Spinal cord (tissue), 10 donors: Measurements from ENCODE around the gene STAT3. TPM values are rescaled to one million over a fixed set of nuclear protein-coding genes. Genes with fewer than 3 reads are reported as not detected.

Experiments used
- DNase-seq, 6 donors: peaks; one replicate each; pipeline versions ENCODE4 v3.0.0 to v3.0.0-alpha.2; 2013 to 2015; ENCODE audit warnings: low spot score in 6 of 6, low read depth in 4 of 6
- H3K27ac ChIP-seq: one replicate; pipeline ENCODE4 v1.5.1; 2013; ENCODE audit warnings: low read depth, low read length, control low read depth
- H3K27me3 ChIP-seq: one replicate; pipeline ENCODE4 v1.6.1; 2013; ENCODE audit warnings: low read length; ENCODE audit not compliant: control insufficient read depth, insufficient read depth
- H3K36me3 ChIP-seq: one replicate; pipeline ENCODE4 v1.6.1; 2013; ENCODE audit warnings: low read length; ENCODE audit not compliant: control insufficient read depth, insufficient read depth
- H3K4me1 ChIP-seq: one replicate; pipeline ENCODE4 v1.6.1; 2013; ENCODE audit warnings: low read length; ENCODE audit not compliant: control insufficient read depth, insufficient read depth
- H3K4me3 ChIP-seq: one replicate; pipeline ENCODE4 v1.5.1; 2013; ENCODE audit warnings: low read depth, low read length, control low read depth
- H3K9me3 ChIP-seq: one replicate; pipeline ENCODE4 v1.6.1; 2013; ENCODE audit warnings: low read length; ENCODE audit not compliant: control insufficient read depth, insufficient read depth
- WGBS: methylation state at CpG from one replicate; pipeline ENCODE4 v1.1.5; 2013; ENCODE audit warnings: missing lambda C conversion rate; ENCODE audit not compliant: insufficient coverage; 5-methylcytosine and 5-hydroxymethylcytosine counted together
- polyA plus RNA-seq, 2 donors: library from polyadenylated mRNA; unstranded; fragments of 120-200 nt; gene quantifications; one replicate each; pipeline ENCODE4 v1.2.1, GENCODE V29; 2013; ENCODE audit not compliant: insufficient read length in 2 of 2
- total RNA-seq, 2 donors: library from RNA; depleted of rRNA in 1 of 2; stranded (reverse); fragments of 120-200 nt in 1 of 2; fragments of >200 nt in 1 of 2; gene quantifications; one replicate each; pipeline versions ENCODE4 v1.2.3 to v1.2.4, GENCODE V29; 2013 to 2014
- donor health status: healthy.

The STAT3 gene
- total and polyA plus RNA-seq, 4 donors = 74.1 to 97.5 (median 76.0) TPM

DNA sequence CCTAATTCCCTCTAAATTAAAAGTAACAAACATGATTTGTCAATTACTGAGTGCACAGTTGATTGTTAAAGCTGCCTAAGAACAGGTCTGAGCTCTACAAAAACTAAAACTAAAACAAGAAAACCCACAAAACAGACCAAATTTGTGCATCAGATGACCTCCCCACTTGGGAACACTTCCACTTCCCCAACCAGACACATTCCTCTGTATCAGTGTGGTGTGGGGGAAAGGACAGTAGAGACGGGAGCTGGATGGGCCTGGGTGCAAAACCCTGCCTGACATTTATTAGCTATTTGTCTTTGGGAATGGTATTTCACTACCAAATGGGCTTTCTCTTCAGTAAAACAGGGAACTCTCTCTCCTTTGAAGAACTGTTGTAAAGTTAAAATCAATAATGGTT lies 29.8 kb downstream of the STAT3 start:
- no peak for DNase-seq
- Histone ChIP-seq H3K9me3 (no peaks in the 10 kb centered on the region), H3K4me3 (no peak overlapping the region), H3K4me1 (peaks cover 7% of the 10 kb centered on the region), H3K27ac (no peak overlapping the region), H3K36me3 (no peaks in the 10 kb centered on the region), H3K27me3 (no peaks in the 10 kb centered on the region)
- no CpG with 5 or more reads among the region's 1 CpG for WGBS

DNA sequence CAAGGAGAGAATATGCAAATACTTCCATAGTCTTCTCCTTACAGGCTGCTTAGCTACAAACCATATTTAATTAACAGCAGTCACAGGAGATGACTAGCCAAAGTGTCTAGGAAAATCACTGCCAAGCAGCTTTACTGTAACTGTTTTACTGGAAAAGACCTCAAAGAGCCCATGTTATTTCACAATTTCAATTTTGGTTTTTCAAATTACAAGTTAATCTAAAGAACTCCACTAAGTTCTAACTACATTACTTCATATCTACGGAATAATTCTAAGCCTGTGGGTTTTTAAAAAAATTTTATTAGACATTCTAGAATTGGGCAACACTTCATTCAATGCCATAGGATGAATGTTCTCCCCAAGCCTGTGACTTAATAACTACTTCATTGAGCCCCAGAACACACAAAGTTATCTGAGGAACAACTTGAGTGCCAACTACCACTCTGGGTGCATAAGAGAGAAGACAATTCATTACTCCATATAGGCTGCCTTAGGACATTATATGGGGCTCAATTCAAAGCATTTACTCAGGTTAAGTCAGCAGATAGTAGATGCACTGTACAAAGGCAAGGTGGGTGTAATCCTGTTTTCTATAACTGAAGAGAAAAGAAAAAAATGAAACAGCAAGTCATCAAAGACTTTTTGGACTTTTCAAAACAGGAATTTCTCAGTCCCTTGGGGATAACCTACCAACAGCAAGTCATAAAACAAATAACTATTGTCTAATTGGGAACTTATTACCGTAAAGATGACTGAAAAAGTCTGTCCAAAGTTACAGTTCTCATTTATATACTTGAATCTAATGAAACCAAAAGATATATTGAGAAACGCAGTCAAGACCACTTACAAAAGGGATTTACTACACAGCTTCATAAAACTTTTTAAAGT lies 33.0 kb downstream of the STAT3 start:
- no CpG with 5 or more reads among the region's 3 CpGs for WGBS
- no peaks in the 10 kb centered on the region for H3K9me3 ChIP-seq
- no peak overlapping the region for H3K4me3 ChIP-seq
- no peak for DNase-seq
- H3K4me1 ChIP-seq = no peaks in the 10 kb centered on the region
- no peaks in the 10 kb centered on the region for H3K27me3 ChIP-seq
- H3K27ac ChIP-seq = no peak overlapping the region
- H3K36me3 ChIP-seq = no peaks in the 10 kb centered on the region

DNA sequence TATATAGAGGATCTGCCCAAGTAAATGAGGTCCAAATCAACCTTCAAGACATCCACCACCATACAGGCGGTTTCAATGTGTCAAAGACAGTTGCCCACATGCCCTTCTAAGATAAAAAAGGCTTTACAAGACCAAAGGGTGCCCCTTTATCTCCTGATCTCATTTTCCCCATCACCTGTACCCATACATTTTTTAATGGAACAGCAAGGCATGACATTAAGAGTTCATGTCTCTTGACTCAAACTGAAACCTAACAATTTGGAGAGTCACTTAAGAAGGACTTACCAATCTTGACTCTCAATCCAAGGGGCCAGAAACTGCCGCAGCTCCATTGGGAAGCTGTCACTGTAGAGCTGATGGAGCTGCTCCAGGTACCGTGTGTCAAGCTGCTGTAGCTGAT lies 40.1 kb downstream of the STAT3 start:
- H3K36me3 ChIP-seq = peaks cover 15% of the 10 kb centered on the region
- H3K27me3 ChIP-seq = no peaks in the 10 kb centered on the region
- no peak overlapping the region for H3K4me3 ChIP-seq
- H3K4me1 ChIP-seq = no peaks in the 10 kb centered on the region
- WGBS = 97% methylated on average over 3 of the region's 3 CpGs
- DNase-seq = no peak
- H3K9me3 ChIP-seq = no peaks in the 10 kb centered on the region
- H3K27ac ChIP-seq = no peak overlapping the region

DNA sequence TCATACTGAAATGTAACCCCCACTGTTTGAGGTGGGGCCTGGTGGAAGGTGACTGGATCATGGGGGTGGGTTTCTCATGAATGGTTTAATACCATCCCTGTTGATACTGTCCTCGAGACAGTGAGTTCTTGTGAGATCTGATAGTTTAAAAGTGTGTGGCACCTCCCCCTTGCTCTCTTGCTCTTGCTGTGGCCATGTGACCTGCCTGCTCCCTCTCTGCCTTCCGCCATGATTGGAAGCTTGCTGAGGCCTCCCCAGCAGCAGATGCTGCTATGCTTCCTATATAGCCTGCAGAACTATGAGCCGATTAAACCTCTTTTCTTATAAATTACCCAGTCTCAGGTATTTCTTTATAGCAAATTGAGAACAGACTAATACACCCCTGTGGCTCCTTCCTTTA lies 40.6 kb downstream of the STAT3 start:
- Histone ChIP-seq H3K27me3 (no peaks in the 10 kb centered on the region), H3K4me1 (no peaks in the 10 kb centered on the region), H3K36me3 (peaks cover 16% of the 10 kb centered on the region), H3K27ac (no peak overlapping the region), H3K9me3 (no peaks in the 10 kb centered on the region), H3K4me3 (no peak overlapping the region)
- DNase-seq = no peak
- WGBS = 90% methylated on average over 3 of the region's 3 CpGs

DNA sequence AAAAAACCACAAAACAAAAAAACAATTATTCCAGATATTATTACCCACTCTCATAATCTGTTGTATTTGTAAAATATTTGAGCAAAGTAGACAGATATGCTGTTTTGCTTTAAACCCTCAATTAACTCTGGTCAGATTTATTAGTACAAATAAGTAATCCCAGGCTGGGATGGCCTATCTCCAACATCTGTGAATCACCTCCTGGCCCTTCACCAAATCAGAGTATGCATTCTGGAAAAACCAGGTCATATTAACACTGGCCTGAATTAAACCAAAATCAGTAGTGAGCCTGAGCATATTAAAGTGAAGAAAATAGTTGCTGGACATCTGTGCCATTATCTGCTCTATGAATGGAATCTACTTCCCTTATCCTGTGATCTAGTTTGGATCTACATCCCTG lies 41.0 kb downstream of the STAT3 start:
- DNase-seq = no peak
- Histone ChIP-seq H3K27ac (no peak overlapping the region), H3K36me3 (peaks cover 20% of the 10 kb centered on the region)

DNA sequence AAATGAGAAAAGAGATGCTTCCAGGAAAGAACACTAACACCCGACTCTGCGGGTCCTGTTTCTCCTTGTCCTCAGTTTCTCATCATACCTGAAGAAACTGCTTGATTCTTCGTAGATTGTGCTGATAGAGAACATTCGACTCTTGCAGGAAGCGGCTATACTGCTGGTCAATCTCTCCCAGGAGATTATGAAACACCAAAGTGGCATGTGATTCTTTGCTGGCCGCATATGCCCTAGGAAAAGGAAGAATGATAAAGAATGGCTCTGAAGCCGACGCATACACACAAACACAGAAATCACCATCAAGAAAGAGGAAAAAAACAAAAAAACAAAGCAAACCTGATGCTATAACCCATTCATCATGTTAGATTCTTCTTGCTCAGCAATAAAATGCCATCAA lies 41.8 kb downstream of the STAT3 start:
- Histone ChIP-seq H3K36me3 (peaks cover 25% of the 10 kb centered on the region), H3K27ac (no peak overlapping the region), H3K27me3 (no peaks in the 10 kb centered on the region), H3K4me1 (no peaks in the 10 kb centered on the region), H3K9me3 (no peaks in the 10 kb centered on the region), H3K4me3 (no peak overlapping the region)
- DNase-seq = no peak
- 92% methylated on average over 2 of the region's 8 CpGs for whole genome bisulfite sequencing

More for the DNA sequence above, 41.0 kb downstream of the STAT3 start:
- Histone ChIP-seq H3K9me3 (no peaks in the 10 kb centered on the region), H3K4me3 (no peak overlapping the region), H3K4me1 (no peaks in the 10 kb centered on the region), H3K27me3 (no peaks in the 10 kb centered on the region)

DNA sequence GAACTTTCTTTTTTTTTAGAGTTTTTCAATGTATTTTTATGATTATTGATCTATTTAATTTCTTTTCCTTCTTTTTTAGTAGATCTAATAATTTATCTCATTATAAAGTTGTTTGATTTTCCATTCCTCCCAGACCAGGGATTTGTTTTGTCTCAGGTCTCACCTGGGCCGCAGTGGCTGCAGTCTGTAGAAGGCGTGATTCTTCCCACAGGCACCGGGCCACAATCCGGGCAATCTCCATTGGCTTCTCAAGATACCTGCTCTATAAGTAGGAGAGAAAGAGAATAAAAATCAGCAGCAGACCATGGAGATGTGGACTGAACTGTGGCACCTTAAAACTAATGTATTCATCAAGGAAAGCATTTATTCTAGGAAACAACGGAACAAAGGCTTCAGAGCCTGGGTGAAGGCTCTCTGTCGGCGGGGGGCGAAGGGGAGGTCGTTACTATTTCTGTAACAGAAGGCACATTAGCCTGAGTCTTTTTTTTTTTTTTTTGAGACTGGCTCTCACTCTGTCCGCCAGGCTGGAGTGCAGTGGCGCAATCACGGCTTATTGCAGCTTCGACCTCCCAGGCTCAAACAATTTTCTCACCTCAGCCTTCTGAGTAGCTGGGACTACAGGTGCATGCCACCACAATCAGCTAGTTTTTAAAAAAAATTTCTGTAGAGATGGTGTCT lies 42.7 kb downstream of the STAT3 start:
- H3K27me3 ChIP-seq = no peaks in the 10 kb centered on the region
- no peak overlapping the region for H3K4me3 ChIP-seq
- no peak overlapping the region for H3K27ac ChIP-seq
- H3K9me3 ChIP-seq = no peaks in the 10 kb centered on the region
- WGBS = 30% methylated on average over 3 of the region's 13 CpGs
- H3K36me3 ChIP-seq = peaks cover 25% of the 10 kb centered on the region
- H3K4me1 ChIP-seq = no peaks in the 10 kb centered on the region
- DNase-seq = no peak

DNA sequence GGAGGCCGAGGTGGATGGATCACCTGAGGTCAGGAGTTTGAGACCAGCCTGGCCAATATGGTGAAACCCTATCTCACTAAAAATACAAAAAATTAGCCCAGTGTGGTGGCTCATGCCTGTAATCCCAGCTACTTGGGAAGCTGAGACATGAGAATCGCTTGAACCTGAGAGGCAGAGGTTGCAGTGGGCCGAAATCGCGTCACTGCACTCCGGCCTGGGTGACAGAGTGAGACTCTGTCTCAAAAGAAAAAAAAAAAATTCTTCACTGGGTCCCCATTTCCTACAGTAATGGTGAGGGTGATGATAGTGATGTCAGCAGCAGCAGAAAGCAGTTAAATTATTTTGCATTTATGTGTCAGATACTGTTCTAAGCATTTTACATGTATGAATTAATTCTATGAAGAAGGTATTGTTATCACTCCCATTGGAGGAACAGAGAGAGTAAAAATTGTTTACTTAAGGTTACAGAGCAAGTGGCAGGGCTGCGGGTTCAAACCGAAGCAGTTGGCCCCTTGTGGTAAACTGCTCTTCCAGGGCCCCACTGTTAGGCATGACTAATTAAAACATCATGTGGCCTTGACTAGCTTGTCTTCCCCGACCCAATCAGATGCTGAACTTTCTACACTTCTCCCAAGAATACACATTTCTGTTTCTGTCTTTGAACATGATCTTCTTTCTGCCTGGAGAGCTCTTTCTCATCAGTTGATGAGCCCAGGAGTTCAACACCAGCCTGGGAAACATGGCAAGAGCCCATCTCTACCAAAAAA lies 45.8 kb downstream of the STAT3 start:
- WGBS = 57% methylated on average over 3 of the region's 9 CpGs
- Histone ChIP-seq H3K27me3 (no peaks in the 10 kb centered on the region), H3K27ac (no peak overlapping the region), H3K4me1 (no peaks in the 10 kb centered on the region), H3K36me3 (peaks cover 41% of the 10 kb centered on the region), H3K9me3 (no peaks in the 10 kb centered on the region), H3K4me3 (no peak overlapping the region)
- DNase-seq = no peak

DNA sequence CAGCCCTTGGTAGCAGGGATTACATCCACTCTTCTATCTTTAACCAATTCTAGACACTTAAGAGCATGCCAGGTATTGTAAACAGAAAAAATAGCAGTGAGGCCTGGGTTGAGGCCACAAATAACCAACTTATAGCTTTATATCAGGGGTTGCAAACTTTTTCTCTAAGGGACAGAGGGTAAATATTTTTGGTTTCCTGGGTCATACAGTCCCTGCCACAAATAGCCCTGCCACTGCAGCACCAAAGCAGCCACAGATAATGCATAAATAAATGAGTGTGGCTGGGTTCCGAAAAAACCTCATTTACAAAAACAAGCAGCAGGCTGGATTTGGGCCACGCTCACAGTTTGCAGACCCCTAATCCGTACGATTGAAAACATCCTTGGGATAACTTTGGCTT lies 46.7 kb downstream of the STAT3 start:
- 83% methylated on average over 2 of the region's 4 CpGs for WGBS
- Histone ChIP-seq H3K4me3 (no peak overlapping the region), H3K27ac (no peak overlapping the region), H3K27me3 (no peaks in the 10 kb centered on the region), H3K9me3 (no peaks in the 10 kb centered on the region), H3K4me1 (no peaks in the 10 kb centered on the region), H3K36me3 (peaks cover 48% of the 10 kb centered on the region)
- DNase-seq = no peak
